Liver (tissue), 9 donors: Measurements from ENCODE around the gene DMAC2L. TPM values are rescaled to one million over a fixed set of nuclear protein-coding genes. Genes with fewer than 3 reads are reported as not detected.

Experiments
- DNase-seq: peaks from one replicate; pipeline ENCODE4 v3.0.0-alpha.2; 2017; ENCODE audit warnings: low spot score
- H3K27ac ChIP-seq, 2 donors: one replicate each; pipeline ENCODE4 v1.7.0; 2013; ENCODE audit warnings: inconsistent platforms in 2 of 2, low read length in 2 of 2, control low read depth in 1 of 2, low read depth in 1 of 2, mild to moderate bottlenecking in 1 of 2
- H3K27me3 ChIP-seq, 4 donors: one replicate each; pipeline versions ENCODE4 v1.6.1 to v1.7.0; 2013; ENCODE audit warnings: low read length in 3 of 4, inconsistent platforms in 1 of 4, mild to moderate bottlenecking in 1 of 4, moderate library complexity in 1 of 4; ENCODE audit not compliant: control insufficient read depth in 4 of 4, insufficient read depth in 4 of 4
- H3K36me3 ChIP-seq, 4 donors: one replicate each; pipeline versions ENCODE4 v1.6.1 to v1.7.0; 2013; ENCODE audit warnings: low read length in 3 of 4, mild to moderate bottlenecking in 3 of 4, low read depth in 1 of 4, moderate library complexity in 1 of 4; ENCODE audit not compliant: control insufficient read depth in 4 of 4, insufficient read depth in 3 of 4
- H3K4me1 ChIP-seq, 4 donors: one replicate each; pipeline versions ENCODE4 v1.6.1 to v1.7.0; 2013; ENCODE audit warnings: low read length in 3 of 4, mild to moderate bottlenecking in 3 of 4, moderate library complexity in 1 of 4; ENCODE audit not compliant: control insufficient read depth in 4 of 4, insufficient read depth in 4 of 4
- H3K4me3 ChIP-seq, 3 donors: one replicate each; pipeline versions ENCODE4 v1.6.1 to v1.7.0; 2013; ENCODE audit warnings: low read length in 3 of 3, control low read depth in 1 of 3, low read depth in 1 of 3, mild to moderate bottlenecking in 1 of 3
- H3K9ac ChIP-seq, 2 donors: one replicate each; pipeline ENCODE4 v1.7.0; 2013; ENCODE audit warnings: low read length in 2 of 2, mild to moderate bottlenecking in 2 of 2, moderate library complexity in 2 of 2, control low read depth in 1 of 2, low read depth in 1 of 2
- H3K9me3 ChIP-seq, 4 donors: one replicate each; pipeline versions ENCODE4 v1.6.1 to v1.7.0; 2013; ENCODE audit warnings: low read length in 3 of 4; ENCODE audit not compliant: control insufficient read depth in 4 of 4
- ATF3 ChIP-seq: IDR thresholded peaks from 2 replicates; pipeline ENCODE4 v1.6.1; 2016; ENCODE audit warnings: antibody characterized with exemption
- CTCF ChIP-seq: fragments of 150-350 bp; IDR thresholded peaks from 2 replicates; pipeline ENCODE4 v1.5.1; 2017; ENCODE audit warnings: improper control_type of control experiment, low read depth, low read length; ENCODE audit not compliant: missing input control
- EGR1 ChIP-seq, 2 donors: IDR thresholded peaks; 2 replicates each; pipeline ENCODE4 v1.6.1; 2016 to 2018; ENCODE audit warnings: antibody characterized with exemption in 2 of 2, low read depth in 2 of 2
- FOXA1 ChIP-seq: IDR thresholded peaks from 2 replicates; pipeline ENCODE4 v1.6.1; 2016; ENCODE audit warnings: antibody characterized with exemption
- FOXA2 ChIP-seq: IDR thresholded peaks from 2 replicates; pipeline ENCODE4 v1.6.1; 2016; ENCODE audit warnings: antibody characterized with exemption
- GABPA ChIP-seq, 2 donors: IDR thresholded peaks in 1 of 2; conservative IDR thresholded peaks in 1 of 2; 2 replicates each; pipeline ENCODE4 v1.6.1; 2016; ENCODE audit warnings: antibody characterized with exemption in 2 of 2, mild to moderate bottlenecking in 1 of 2, moderate library complexity in 1 of 2
- HNF4A ChIP-seq, 2 donors: conservative IDR thresholded peaks; 2 replicates each; pipeline ENCODE4 v1.6.1; 2016; ENCODE audit warnings: antibody characterized with exemption in 2 of 2, mild to moderate bottlenecking in 2 of 2
- HNF4G ChIP-seq: IDR thresholded peaks from 2 replicates; pipeline ENCODE4 v1.6.1; 2016; ENCODE audit warnings: antibody characterized with exemption
- JUND ChIP-seq, 2 donors: IDR thresholded peaks; 2 replicates each; pipeline ENCODE4 v1.6.1; 2016; ENCODE audit warnings: antibody characterized with exemption in 2 of 2
- MAX ChIP-seq: IDR thresholded peaks from 2 replicates; pipeline ENCODE4 v1.6.1; 2016; ENCODE audit warnings: antibody characterized with exemption
- NR2F2 ChIP-seq: IDR thresholded peaks from 2 replicates; pipeline ENCODE4 v1.6.1; 2016; ENCODE audit warnings: antibody characterized with exemption
- RAD21 ChIP-seq, 2 donors: IDR thresholded peaks; 2 replicates each; pipeline ENCODE4 v1.6.1; 2016; ENCODE audit warnings: antibody characterized with exemption in 2 of 2, mild to moderate bottlenecking in 2 of 2
- REST ChIP-seq: IDR thresholded peaks from 2 replicates; pipeline ENCODE4 v1.6.1; 2016; ENCODE audit warnings: antibody characterized with exemption, mild to moderate bottlenecking
- RXRA ChIP-seq, 2 donors: IDR thresholded peaks; 2 replicates each; pipeline ENCODE4 v1.6.1; 2017 to 2018; ENCODE audit warnings: antibody characterized with exemption in 2 of 2, mild to moderate bottlenecking in 1 of 2
- SP1 ChIP-seq: IDR thresholded peaks from 2 replicates; pipeline ENCODE4 v1.6.1; 2018; ENCODE audit warnings: antibody characterized with exemption, mild to moderate bottlenecking
- TAF1 ChIP-seq: conservative IDR thresholded peaks from 2 replicates; pipeline ENCODE4 v1.6.1; 2016; ENCODE audit warnings: antibody characterized with exemption, mild to moderate bottlenecking
- YY1 ChIP-seq: IDR thresholded peaks from 2 replicates; pipeline ENCODE4 v1.6.1; 2016; ENCODE audit warnings: antibody characterized with exemption, mild to moderate bottlenecking
- ZBTB33 ChIP-seq: IDR thresholded peaks from 2 replicates; pipeline ENCODE4 v1.6.1; 2016; ENCODE audit warnings: antibody characterized with exemption
- WGBS: extraction: QIAGEN DNeasy Blood & Tissue Kit; methylation state at CpG from one replicate; pipeline ENCODE4 v1.1.7; 2013; 5-methylcytosine and 5-hydroxymethylcytosine counted together
- polyA plus RNA-seq, 2 donors: library from polyadenylated mRNA; stranded (reverse) in 1 of 2; unstranded in 1 of 2; fragments of 200-250 nt in 1 of 2; fragments of >200 nt in 1 of 2; fragmentation: Nextera tagmentation in 1 of 2; extraction: Ambion mirVana in 1 of 2; gene quantifications; one replicate each; pipeline versions ENCODE4 v1.2.1 to v1.2.3, GENCODE V29; 2013 to 2015
- total RNA-seq, 2 donors: library from RNA; depleted of rRNA; stranded (reverse); fragments of >200 nt; gene quantifications; one replicate each; pipeline ENCODE4 v1.2.3, GENCODE V29; 2014
- donor health status: healthy.
- donor health status: healthy.
- donor health status: healthy.
- donor health status: healthy.
- donor health status: healthy.

DMAC2L gene
- total and polyA plus RNA-seq, 4 donors, result 5.2 to 17.2 (median 6.5) TPM

- DNase-seq, result no peak
- Histone ChIP-seq H3K4me3 (no peak overlapping the region), H3K27ac (no peak overlapping the region), H3K4me1 (no peaks in the 10 kb centered on the region), H3K27me3 (no peaks in the 10 kb centered on the region), H3K9ac (no peak overlapping the region), H3K9me3 (no peaks in the 10 kb centered on the region), H3K36me3 (peaks cover 0 to 8% (median 3%) of the 10 kb centered on the region in 4 donors)
- 60% methylated on average over 3 of the region's 3 CpGs for WGBS
- TF ChIP-seq SP1 (no peak), FOXA1 (no peak), REST (no peak), FOXA2 (no peak), ATF3 (no peak), GABPA (IDR thresholded peaks at IDR 0.05 in 1 of 2, conservative IDR thresholded peaks at IDR 0.05 in 1 of 2) (no peak), CTCF (no peak), HNF4A (conservative IDR thresholded peaks at IDR 0.05) (no peak), ZBTB33 (no peak), JUND (IDR thresholded peaks at IDR 0.05) (no peak), HNF4G (no peak), MAX (no peak), YY1 (no peak), RXRA (IDR thresholded peaks at IDR 0.05) (no peak), EGR1 (IDR thresholded peaks at IDR 0.05; ENCODE audit: low read depth in 2 of 2) (no peak), NR2F2 (no peak)
Observed at GRCh38 chr14:50333014-50333509, 20.9 kb downstream of the DMAC2L start.

- no peaks in the 10 kb centered on the region for H3K4me1 ChIP-seq
- H3K27me3 ChIP-seq, result no peaks in the 10 kb centered on the region
- H3K4me3 ChIP-seq, result no peak overlapping the region
- TF ChIP-seq ZBTB33, result no peak
- TF ChIP-seq NR2F2, result no peak
- no peak for TF ChIP-seq ATF3
- TF ChIP-seq FOXA1, result no peak
- TF ChIP-seq HNF4A (conservative IDR thresholded peaks at IDR 0.05), result no peak
- no peak for TF ChIP-seq RAD21 (IDR thresholded peaks at IDR 0.05)
- no peak for TF ChIP-seq MAX
- no peak for TF ChIP-seq SP1
- TF ChIP-seq CTCF, result no peak
- TF ChIP-seq TAF1, result no peak
- TF ChIP-seq EGR1 (IDR thresholded peaks at IDR 0.05; ENCODE audit: low read depth in 2 of 2), result no peak
- no peak for TF ChIP-seq RXRA (IDR thresholded peaks at IDR 0.05)
- TF ChIP-seq YY1, result no peak
- no peak for TF ChIP-seq GABPA (IDR thresholded peaks at IDR 0.05 in 1 of 2, conservative IDR thresholded peaks at IDR 0.05 in 1 of 2)
- no peak for DNase-seq
- no peaks in the 10 kb centered on the region for H3K9me3 ChIP-seq
- no peak overlapping the region for H3K9ac ChIP-seq
- WGBS, result 97% methylated on average over 8 of the region's 8 CpGs
- H3K27ac ChIP-seq, result no peak overlapping the region
- peaks cover 0 to 8% (median 3%) of the 10 kb centered on the region in 4 donors for H3K36me3 ChIP-seq
Observed at GRCh38 chr14:50334211-50334610, 22.1 kb downstream of the DMAC2L start.
